ENCODE results near the gene DPYD.

DPYD gene

DNA sequence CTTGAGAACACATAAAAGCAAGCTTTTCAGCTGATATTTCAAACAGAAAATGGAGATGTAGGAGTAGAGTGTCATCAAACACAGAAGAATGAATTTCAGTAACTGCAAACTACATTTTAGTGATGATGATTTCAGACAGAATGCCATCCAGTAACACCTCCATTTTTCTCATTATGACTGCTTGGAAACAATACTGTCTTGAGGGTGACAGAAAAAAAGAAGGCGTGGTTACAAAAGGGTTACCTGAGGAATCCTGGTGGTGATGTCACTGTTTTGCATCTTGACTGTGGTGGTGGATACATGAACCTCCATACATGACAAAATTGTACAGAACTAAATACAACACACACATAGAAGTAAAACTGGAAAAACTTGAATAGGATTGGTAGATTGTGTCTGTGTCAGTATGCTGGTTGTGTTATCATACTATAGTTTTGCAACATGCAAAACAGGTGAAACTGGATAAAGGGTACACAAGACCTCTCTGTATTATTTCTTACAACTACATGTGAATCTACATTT is 823.4 kb downstream of the DPYD start:
- in situ Hi-C loops (cut with MboI; ENCODE audit: low pct_unique_long_range_greater_than_20kb, low sequenced_read_pairs, unreplicated experiment) = no loop called here
- DNase-seq (ENCODE audit: low spot score) = no peak
- TF ChIP-seq, protein P1, sequence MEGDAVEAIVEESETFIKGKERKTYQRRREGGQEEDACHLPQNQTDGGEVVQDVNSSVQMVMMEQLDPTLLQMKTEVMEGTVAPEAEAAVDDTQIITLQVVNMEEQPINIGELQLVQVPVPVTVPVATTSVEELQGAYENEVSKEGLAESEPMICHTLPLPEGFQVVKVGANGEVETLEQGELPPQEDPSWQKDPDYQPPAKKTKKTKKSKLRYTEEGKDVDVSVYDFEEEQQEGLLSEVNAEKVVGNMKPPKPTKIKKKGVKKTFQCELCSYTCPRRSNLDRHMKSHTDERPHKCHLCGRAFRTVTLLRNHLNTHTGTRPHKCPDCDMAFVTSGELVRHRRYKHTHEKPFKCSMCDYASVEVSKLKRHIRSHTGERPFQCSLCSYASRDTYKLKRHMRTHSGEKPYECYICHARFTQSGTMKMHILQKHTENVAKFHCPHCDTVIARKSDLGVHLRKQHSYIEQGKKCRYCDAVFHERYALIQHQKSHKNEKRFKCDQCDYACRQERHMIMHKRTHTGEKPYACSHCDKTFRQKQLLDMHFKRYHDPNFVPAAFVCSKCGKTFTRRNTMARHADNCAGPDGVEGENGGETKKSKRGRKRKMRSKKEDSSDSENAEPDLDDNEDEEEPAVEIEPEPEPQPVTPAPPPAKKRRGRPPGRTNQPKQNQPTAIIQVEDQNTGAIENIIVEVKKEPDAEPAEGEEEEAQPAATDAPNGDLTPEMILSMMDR (IDR thresholded peaks at IDR 0.05; ENCODE audit: extremely low read depth, insufficient read depth, missing control alignments) = no peak

DNA sequence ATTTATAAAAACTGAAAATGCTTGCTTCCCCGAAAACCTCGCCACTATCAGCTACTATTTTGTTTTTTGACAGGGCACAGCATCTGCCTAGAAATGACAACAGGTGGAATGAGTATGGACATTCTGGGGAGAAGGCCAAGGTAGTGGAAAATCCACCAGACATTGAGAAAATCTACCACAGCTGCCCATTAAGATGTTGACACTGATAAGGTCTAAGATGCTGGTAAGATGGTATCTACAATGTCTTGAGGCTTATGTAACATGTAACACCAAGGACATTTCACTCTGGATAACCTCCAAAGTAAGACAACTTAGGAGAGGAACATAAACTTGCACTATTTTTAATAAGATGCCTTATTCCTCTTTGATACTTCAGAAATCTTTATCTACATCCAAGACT is 825.1 kb downstream of the DPYD start:
- TF ChIP-seq, protein P1 (IDR thresholded peaks at IDR 0.05; ENCODE audit: extremely low read depth, insufficient read depth, missing control alignments) = no peak
- no peak for DNase-seq (ENCODE audit: low spot score)
- in situ Hi-C loops (cut with MboI; ENCODE audit: low pct_unique_long_range_greater_than_20kb, low sequenced_read_pairs, unreplicated experiment) = no loop called here

DNA sequence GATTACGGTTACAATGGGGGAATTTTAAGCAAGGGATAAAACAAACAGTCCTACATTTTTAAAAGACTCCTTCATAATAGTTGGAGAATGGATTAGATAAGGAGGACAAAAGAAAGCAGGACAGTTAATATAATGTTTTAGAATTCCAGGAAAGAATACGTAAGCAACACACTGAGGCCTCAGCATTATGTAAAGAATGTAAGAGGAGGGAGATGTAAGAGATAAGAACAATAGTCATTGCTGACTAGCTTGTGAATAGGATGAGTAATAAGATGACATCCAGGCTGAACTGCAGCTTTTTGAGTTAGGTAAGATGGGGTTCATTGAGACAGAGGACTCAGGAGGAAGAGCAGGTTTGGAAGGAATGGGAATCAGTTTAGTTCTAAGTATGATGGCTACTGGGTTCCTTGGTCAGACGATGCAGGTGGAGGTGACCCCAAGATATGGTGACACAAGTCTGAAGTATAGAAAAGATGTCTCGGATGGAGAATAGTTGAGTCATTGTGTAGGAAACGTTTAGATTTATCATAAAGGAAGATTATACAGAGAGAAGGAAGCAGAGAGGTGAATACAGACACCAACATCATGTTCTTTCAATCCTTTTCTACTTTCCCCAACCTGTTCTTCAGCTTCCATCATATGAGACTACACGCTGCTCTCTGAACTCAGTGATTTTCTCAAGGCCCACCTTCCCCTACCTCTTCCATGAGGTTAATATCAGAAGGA is 826.4 kb downstream of the DPYD start:
- TF ChIP-seq, protein P1 (IDR thresholded peaks at IDR 0.05; ENCODE audit: extremely low read depth, insufficient read depth, missing control alignments) = no peak
- no peak for DNase-seq (ENCODE audit: low spot score)
- in situ Hi-C loops (cut with MboI; ENCODE audit: low pct_unique_long_range_greater_than_20kb, low sequenced_read_pairs, unreplicated experiment) = no loop called here

DNA sequence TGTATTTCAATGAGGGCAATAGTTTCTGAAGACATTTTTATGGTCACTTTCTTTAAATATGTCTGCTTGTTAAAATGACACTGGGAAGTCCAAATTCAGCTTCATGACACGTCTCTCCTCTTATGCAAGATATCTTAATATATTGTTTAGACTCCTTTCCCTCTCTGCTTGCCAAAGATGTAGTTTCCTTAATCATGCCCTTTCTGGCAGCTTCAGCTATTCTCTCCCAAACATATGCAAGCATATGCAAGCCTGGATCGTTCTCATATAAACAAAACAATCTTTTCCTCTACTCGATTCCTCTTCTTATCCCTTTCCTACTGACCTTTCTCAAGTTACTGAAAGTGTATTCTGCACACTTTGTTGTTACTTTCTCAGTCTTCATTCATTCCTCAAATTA is 827.1 kb downstream of the DPYD start:
- in situ Hi-C loops (cut with MboI; ENCODE audit: low pct_unique_long_range_greater_than_20kb, low sequenced_read_pairs, unreplicated experiment) = no loop called here
- TF ChIP-seq, protein P1 (IDR thresholded peaks at IDR 0.05; ENCODE audit: extremely low read depth, insufficient read depth, missing control alignments) = no peak
- no peak for DNase-seq (ENCODE audit: low spot score)

DNA sequence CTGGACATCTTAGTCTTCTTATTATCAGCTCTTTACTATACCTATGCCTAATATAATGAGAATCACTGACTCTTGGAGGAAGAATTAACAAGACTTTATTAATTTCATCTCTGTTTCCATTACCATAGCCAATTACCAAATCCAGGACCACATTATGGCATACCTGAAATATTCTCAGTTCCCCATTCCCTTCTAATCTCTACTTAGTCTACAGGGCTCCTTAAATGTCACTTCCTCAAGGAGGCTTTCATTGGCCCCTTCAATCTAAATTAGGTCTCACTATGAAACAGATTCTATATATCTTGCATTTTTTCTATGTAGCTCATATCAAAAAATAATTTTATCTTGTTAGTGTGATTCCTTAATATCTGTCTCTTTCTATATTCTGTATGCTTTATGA is 828.0 kb downstream of the DPYD start:
- no peak for DNase-seq (ENCODE audit: low spot score)
- TF ChIP-seq, protein P1 (IDR thresholded peaks at IDR 0.05; ENCODE audit: extremely low read depth, insufficient read depth, missing control alignments) = no peak
- in situ Hi-C loops (cut with MboI; ENCODE audit: low pct_unique_long_range_greater_than_20kb, low sequenced_read_pairs, unreplicated experiment) = no loop called here

DNA sequence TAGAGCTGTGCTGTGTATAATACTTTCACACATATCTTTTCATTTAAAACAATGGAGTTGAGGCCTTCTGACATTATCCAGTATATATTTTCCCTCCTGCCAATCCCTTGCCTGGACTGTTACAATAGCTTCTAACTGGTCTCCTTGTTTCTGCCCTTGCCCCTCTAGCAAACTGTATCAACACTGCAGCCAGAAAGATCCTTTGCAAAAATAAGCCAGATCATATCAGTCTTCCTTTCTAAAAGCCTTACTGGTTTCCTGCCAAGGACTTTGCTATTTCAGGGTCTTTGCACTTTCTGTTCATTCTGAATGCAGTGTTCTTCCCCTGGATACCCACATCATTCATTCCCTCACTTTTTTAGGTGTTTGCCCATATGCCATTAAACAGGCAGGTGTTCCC is 829.2 kb downstream of the DPYD start:
- no peak for DNase-seq (ENCODE audit: low spot score)
- in situ Hi-C loops (cut with MboI; ENCODE audit: low pct_unique_long_range_greater_than_20kb, low sequenced_read_pairs, unreplicated experiment) = no loop called here
- TF ChIP-seq, protein P1 (IDR thresholded peaks at IDR 0.05; ENCODE audit: extremely low read depth, insufficient read depth, missing control alignments) = no peak

Data from GM13977 (cell line).